ENCODE measurements around the gene FBLN7. TPM values are rescaled to one million over a fixed set of nuclear protein-coding genes. Genes with fewer than 3 reads are reported as not detected.
"Not testable (repeated sequence)": the region's sequence is repeated elsewhere in the genome, so short reads cannot be mapped to it uniquely, and the experiment has no call there.

Gene FBLN7
- polyA plus RNA-seq, 1 donor, result 1.7 TPM

DNA sequence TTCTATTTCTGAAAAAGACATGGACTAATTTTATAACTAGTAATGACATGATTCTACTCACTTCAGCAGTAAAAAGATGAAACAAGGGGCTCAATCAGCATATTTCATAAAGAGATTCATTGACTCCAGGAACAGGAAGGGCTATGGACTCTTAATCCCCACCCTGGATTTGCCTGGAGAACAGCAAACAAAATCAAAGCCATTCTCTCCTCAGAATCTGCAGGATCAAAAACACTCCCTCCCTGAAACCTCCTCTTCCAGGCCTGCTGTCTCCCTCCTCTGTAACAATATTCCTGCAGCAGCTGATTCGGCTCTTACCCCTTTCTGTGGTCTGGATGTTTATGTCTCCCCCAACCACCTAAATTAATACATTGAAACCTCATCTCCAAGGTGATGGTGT, 59.7 kb downstream of the FBLN7 start:
- no peak for DNase-seq
- Histone ChIP-seq H3K4me1 (ENCODE audit: control insufficient read depth, insufficient read depth, low read length) (no peaks in the 10 kb centered on the region), H3K27ac (ENCODE audit: low read length) (no peak overlapping the region), H3K36me3 (ENCODE audit: control insufficient read depth, insufficient read depth, low read length) (no peaks in the 10 kb centered on the region), H3K27me3 (ENCODE audit: control insufficient read depth, insufficient read depth, low read length) (no peaks in the 10 kb centered on the region), H3K4me3 (ENCODE audit: low read length) (no peak overlapping the region), H3K9me3 (ENCODE audit: control insufficient read depth, low read depth, low read length) (no peaks in the 10 kb centered on the region)
- WGBS (ENCODE audit: insufficient coverage, low lambda C conversion rate), result no CpG with 5 or more reads among the region's 1 CpG

DNA sequence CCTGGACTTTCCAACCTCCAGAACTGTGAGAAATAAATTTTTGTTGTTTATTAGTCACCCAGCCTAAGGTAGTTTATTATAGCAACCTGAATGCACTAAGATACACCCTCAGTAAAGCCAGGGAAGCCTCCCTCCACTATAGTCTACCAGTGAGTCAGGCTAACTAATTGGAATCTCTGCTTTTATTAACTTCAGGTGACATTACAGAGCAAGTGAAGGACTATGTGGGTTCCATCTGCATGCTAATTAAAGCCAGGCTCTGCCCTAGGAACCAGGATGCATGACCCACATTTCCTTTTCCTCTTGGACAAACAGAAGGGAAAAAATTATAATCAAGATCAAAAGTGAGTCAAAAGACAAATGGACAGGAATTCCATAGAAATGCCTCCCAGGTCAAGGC, 60.6 kb downstream of the FBLN7 start:
- DNase-seq, result no peak
- H3K4me1 ChIP-seq (ENCODE audit: control insufficient read depth, insufficient read depth, low read length), result no peaks in the 10 kb centered on the region
- H3K27ac ChIP-seq (ENCODE audit: low read length), result no peak overlapping the region
- no peak overlapping the region for H3K4me3 ChIP-seq (ENCODE audit: low read length)
- no peaks in the 10 kb centered on the region for H3K9me3 ChIP-seq (ENCODE audit: control insufficient read depth, low read depth, low read length)
- no peaks in the 10 kb centered on the region for H3K36me3 ChIP-seq (ENCODE audit: control insufficient read depth, insufficient read depth, low read length)
- no peaks in the 10 kb centered on the region for H3K27me3 ChIP-seq (ENCODE audit: control insufficient read depth, insufficient read depth, low read length)

DNA sequence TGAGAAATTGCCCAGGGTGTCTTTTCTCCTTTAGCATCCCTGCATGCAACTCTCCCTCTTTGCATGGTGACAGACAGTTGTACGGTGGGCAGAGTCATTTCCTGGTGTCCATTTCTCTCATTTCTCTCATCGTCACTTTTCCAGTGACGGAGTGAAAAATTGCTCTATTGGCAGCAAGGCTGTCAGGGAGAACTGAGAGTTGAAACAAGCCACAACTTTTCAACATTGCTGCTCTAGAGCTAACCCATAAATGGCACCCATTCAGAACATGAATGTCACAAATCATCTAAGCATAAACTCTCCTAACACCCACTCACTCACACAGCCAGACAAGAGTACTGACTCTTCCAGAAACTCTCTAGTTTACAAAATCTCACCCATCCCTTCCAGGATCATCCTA, 61.0 kb downstream of the FBLN7 start:
- no CpG with 5 or more reads among the region's 3 CpGs for WGBS (ENCODE audit: insufficient coverage, low lambda C conversion rate)
- no peaks in the 10 kb centered on the region for H3K27me3 ChIP-seq (ENCODE audit: control insufficient read depth, insufficient read depth, low read length)
- no peak overlapping the region for H3K27ac ChIP-seq (ENCODE audit: low read length)
- no peaks in the 10 kb centered on the region for H3K4me1 ChIP-seq (ENCODE audit: control insufficient read depth, insufficient read depth, low read length)
- no peaks in the 10 kb centered on the region for H3K36me3 ChIP-seq (ENCODE audit: control insufficient read depth, insufficient read depth, low read length)
- H3K9me3 ChIP-seq (ENCODE audit: control insufficient read depth, low read depth, low read length), result no peaks in the 10 kb centered on the region
- H3K4me3 ChIP-seq (ENCODE audit: low read length), result no peak overlapping the region
- DNase-seq, result no peak

DNA sequence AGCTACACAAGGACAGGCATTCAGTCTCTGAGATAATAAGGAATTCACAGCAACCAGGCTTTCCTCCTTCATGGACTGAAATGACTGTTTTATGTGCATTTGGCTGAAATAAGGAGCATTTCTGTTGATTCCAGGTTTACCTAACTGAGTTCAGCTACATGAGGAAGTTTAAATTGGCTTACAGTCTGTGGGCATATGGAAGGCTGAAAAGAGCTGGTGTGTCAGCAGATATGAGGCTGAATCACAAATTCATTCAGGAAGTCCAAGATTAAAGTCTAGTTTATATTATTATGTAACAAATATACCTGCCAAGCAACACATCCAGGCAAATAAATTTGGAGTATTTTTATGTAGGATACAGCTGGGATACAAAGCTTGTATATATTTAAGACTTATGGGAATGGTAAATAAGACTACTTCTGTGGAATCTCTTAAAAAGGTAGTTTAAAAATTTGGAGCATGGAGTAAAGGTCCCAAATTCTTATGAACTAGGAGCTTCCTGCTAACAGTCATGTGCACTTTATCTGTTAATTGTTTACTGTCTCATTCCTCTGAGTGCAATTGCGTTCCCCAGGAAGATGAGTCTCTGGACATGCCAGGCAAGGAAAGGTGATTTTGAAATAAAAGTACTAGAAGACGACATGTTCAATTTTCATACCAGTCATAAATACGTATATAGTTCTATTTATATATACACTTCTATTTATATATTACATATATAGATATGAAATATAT, 63.7 kb downstream of the FBLN7 start:
- Histone ChIP-seq H3K36me3 (ENCODE audit: control insufficient read depth, insufficient read depth, low read length) (no peaks in the 10 kb centered on the region), H3K9me3 (ENCODE audit: control insufficient read depth, low read depth, low read length) (no peaks in the 10 kb centered on the region), H3K27me3 (ENCODE audit: control insufficient read depth, insufficient read depth, low read length) (no peaks in the 10 kb centered on the region), H3K27ac (ENCODE audit: low read length) (no peak overlapping the region), H3K4me1 (ENCODE audit: control insufficient read depth, insufficient read depth, low read length) (no peaks in the 10 kb centered on the region), H3K4me3 (ENCODE audit: low read length) (no peak overlapping the region)
- WGBS (ENCODE audit: insufficient coverage, low lambda C conversion rate), result 89% methylated on average over 3 of the region's 3 CpGs
- no peak for DNase-seq

DNA sequence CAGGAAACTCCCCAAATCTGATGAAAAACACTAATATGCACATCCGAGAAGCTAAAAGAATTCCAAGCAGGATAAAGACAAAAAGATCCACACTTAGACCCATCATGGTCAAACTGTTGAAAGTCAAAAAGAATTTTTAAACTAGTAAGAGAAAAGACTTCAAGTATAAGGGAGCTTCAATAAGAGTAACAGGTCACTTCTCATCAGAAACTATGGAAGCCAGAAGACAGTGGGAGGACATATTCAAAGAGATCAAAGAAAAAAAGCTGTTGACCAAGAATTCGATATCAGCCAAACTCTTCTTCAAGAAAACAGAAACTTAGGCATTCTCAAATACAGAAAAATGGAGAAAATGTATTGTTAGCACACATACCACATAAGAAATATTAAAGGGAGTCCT, 66.2 kb downstream of the FBLN7 start:
- Histone ChIP-seq H3K27me3 (ENCODE audit: control insufficient read depth, insufficient read depth, low read length) (no peaks in the 10 kb centered on the region), H3K4me1 (ENCODE audit: control insufficient read depth, insufficient read depth, low read length) (no peaks in the 10 kb centered on the region), H3K9me3 (ENCODE audit: control insufficient read depth, low read depth, low read length) (no peaks in the 10 kb centered on the region), H3K27ac (ENCODE audit: low read length) (no peak overlapping the region), H3K4me3 (ENCODE audit: low read length) (no peak overlapping the region), H3K36me3 (ENCODE audit: control insufficient read depth, insufficient read depth, low read length) (no peaks in the 10 kb centered on the region)
- no peak for DNase-seq
- 100% methylated on average over 2 of the region's 2 CpGs for WGBS (ENCODE audit: insufficient coverage, low lambda C conversion rate)

DNA sequence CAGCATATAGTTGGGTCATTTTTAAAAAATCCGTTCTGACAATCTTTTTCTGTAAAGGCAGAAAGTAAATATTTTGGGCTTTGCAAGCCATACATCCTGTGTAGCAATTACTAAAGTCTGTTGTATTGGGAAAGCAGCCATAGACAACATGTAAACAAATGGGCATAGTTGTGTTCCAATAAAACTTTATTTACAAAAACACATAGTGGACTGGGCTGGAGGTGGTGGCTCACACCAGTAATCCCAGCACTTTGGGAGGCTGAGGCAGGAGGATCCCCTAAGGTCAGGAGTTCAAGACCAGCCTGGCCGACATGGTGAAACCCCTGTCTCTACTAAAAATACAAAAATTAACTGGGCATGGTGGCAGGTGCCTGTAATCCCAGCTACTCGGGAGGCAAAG, 69.7 kb downstream of the FBLN7 start:
- H3K4me1 ChIP-seq (ENCODE audit: control insufficient read depth, insufficient read depth, low read length); H3K27me3 ChIP-seq (ENCODE audit: control insufficient read depth, insufficient read depth, low read length); H3K9me3 ChIP-seq (ENCODE audit: control insufficient read depth, low read depth, low read length); H3K36me3 ChIP-seq (ENCODE audit: control insufficient read depth, insufficient read depth, low read length); H3K4me3 ChIP-seq (ENCODE audit: low read length); H3K27ac ChIP-seq (ENCODE audit: low read length); DNase-seq: not testable (repeated sequence)
- no CpG with 5 or more reads among the region's 3 CpGs for WGBS (ENCODE audit: insufficient coverage, low lambda C conversion rate)

DNA sequence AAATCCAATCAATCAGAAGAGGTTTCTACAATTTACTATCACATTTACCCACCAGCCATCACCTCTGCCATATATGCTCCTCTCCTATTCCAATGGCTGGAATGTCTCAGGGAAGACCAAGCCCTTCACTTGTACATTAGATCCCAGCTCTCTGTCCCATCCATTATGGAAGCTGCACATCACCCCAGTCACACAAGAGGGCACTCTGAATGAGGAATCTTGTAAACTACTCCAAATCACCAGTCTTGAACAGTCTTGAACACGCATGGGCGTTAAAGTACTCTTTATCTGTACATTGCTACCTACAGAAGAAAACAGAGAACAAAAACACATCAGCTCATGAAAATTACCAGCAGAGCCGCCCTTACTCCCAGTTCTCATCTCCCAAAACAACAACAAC, 78.0 kb downstream of the FBLN7 start:
- Histone ChIP-seq H3K4me3 (ENCODE audit: low read length) (no peak overlapping the region), H3K9me3 (ENCODE audit: control insufficient read depth, low read depth, low read length) (peaks cover 4% of the 10 kb centered on the region), H3K36me3 (ENCODE audit: control insufficient read depth, insufficient read depth, low read length) (peaks cover 13% of the 10 kb centered on the region), H3K27ac (ENCODE audit: low read length) (no peak overlapping the region), H3K27me3 (ENCODE audit: control insufficient read depth, insufficient read depth, low read length) (no peaks in the 10 kb centered on the region), H3K4me1 (ENCODE audit: control insufficient read depth, insufficient read depth, low read length) (no peaks in the 10 kb centered on the region)
- DNase-seq, result no peak
- no CpG with 5 or more reads among the region's 3 CpGs for whole genome bisulfite sequencing (ENCODE audit: insufficient coverage, low lambda C conversion rate)

DNA sequence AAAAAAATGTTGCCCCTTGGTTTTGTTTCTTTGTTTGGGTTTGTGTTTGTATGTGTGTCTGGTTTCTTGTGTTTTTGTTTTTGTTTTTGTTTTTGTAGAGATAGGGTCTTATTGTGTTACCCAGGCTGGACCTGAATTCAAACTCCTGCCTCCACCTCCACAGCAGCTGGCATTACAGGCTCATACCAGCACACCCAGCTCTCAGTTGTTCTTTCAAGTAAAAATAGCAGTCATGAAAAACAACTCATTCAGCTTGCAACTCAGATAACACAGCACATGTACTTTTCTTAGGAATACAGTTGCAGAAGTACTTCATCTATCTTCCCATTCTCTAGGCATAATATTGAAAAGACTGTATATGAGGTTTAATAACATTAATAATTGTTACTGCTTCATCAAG, 79.7 kb downstream of the FBLN7 start:
- H3K27ac ChIP-seq (ENCODE audit: low read length), result no peak overlapping the region
- no peaks in the 10 kb centered on the region for H3K4me1 ChIP-seq (ENCODE audit: control insufficient read depth, insufficient read depth, low read length)
- peaks cover 4% of the 10 kb centered on the region for H3K9me3 ChIP-seq (ENCODE audit: control insufficient read depth, low read depth, low read length)
- no peaks in the 10 kb centered on the region for H3K27me3 ChIP-seq (ENCODE audit: control insufficient read depth, insufficient read depth, low read length)
- no peak for DNase-seq
- no peak overlapping the region for H3K4me3 ChIP-seq (ENCODE audit: low read length)
- H3K36me3 ChIP-seq (ENCODE audit: control insufficient read depth, insufficient read depth, low read length), result peaks cover 12% of the 10 kb centered on the region

DNA sequence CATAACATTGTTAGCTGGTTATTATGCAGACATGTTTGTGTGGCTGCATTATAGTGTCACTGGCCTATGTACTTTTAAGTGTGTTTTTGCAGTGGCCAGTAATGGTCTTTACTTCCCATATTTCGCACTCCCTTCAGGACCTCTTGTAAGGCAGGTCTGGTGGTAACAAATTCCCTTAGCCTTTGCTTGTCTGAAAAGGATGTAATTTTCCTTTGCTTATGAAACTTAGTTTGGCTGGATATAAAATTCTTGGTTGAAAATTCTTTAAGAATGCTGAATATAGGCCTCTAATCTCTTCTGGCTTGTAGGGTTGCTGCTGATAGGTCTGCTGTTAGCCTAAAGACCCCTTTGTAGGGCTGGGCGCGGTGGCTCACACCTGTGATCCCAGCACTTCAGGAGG, 82.0 kb downstream of the FBLN7 start:
- Histone ChIP-seq H3K27ac (ENCODE audit: low read length) (no peak overlapping the region), H3K36me3 (ENCODE audit: control insufficient read depth, insufficient read depth, low read length) (peaks cover 7% of the 10 kb centered on the region), H3K9me3 (ENCODE audit: control insufficient read depth, low read depth, low read length) (peaks cover 4% of the 10 kb centered on the region), H3K27me3 (ENCODE audit: control insufficient read depth, insufficient read depth, low read length) (no peaks in the 10 kb centered on the region), H3K4me1 (ENCODE audit: control insufficient read depth, insufficient read depth, low read length) (no peaks in the 10 kb centered on the region), H3K4me3 (ENCODE audit: low read length) (no peak overlapping the region)
- no peak for DNase-seq
- WGBS (ENCODE audit: insufficient coverage, low lambda C conversion rate), result no CpG with 5 or more reads among the region's 3 CpGs

DNA sequence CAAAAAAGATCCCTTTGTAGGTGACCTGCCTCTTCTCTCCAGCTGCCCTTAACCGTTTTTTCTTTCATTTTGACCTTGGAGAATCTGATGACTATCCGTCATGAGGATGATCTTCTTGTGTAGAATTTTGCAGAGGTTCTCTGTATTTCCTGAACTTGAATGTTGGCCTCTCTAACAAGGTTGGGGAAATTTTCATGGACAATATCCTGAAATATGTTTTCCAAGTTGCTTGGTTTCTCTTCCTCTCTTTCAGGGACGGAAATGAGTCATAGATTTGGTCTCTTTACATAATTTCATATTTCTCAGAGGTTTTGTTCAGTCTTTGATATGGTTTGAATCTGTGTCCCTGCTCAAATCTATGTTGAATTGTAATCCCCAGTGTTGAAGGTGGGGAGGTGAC, 82.6 kb downstream of the FBLN7 start:
- Histone ChIP-seq H3K4me1 (ENCODE audit: control insufficient read depth, insufficient read depth, low read length) (no peaks in the 10 kb centered on the region), H3K27ac (ENCODE audit: low read length) (no peak overlapping the region), H3K9me3 (ENCODE audit: control insufficient read depth, low read depth, low read length) (peaks cover 4% of the 10 kb centered on the region), H3K4me3 (ENCODE audit: low read length) (no peak overlapping the region), H3K36me3 (ENCODE audit: control insufficient read depth, insufficient read depth, low read length) (peaks cover 5% of the 10 kb centered on the region), H3K27me3 (ENCODE audit: control insufficient read depth, insufficient read depth, low read length) (no peaks in the 10 kb centered on the region)
- WGBS (ENCODE audit: insufficient coverage, low lambda C conversion rate), result 100% methylated on average over 2 of the region's 3 CpGs
- DNase-seq, result no peak

DNA sequence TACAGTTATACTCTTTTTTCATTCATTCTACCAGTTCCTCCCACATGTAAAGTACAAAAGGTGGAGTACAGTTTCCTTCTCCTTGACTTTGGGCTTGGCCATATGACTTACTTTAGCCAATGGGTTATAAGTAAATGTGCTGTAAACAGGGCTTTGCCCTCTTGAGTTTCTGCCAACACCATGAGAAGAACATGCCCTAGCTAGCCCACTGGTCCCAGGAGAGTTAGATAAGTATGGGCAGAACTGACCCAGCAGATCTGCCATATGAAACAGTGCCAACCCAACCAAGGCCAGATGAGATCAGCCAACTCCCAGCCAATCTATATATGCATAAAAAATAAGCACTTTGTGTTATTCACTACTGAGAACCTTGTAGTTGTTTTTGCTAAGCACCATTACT, 91.2 kb downstream of the FBLN7 start:
- Histone ChIP-seq H3K27ac (ENCODE audit: low read length) (no peak overlapping the region), H3K4me3 (ENCODE audit: low read length) (no peak overlapping the region), H3K36me3 (ENCODE audit: control insufficient read depth, insufficient read depth, low read length) (peaks cover 3% of the 10 kb centered on the region), H3K4me1 (ENCODE audit: control insufficient read depth, insufficient read depth, low read length) (no peaks in the 10 kb centered on the region), H3K27me3 (ENCODE audit: control insufficient read depth, insufficient read depth, low read length) (no peaks in the 10 kb centered on the region), H3K9me3 (ENCODE audit: control insufficient read depth, low read depth, low read length) (no peaks in the 10 kb centered on the region)
- no peak for DNase-seq
